B cell (primary cell): ENCODE data around the gene GUF1. TPM values are rescaled to one million over a fixed set of nuclear protein-coding genes. Genes with fewer than 3 reads are reported as not detected.

Source experiments
- ATAC-seq: fragments of 200-7000 bp; cut with Tn5 transposase; one replicate; pipeline ENCODE4 v1.10.0; 2021; ENCODE audit warnings: low read depth, mild to moderate bottlenecking, moderate number of reproducible peaks, moderate library complexity
- CTCF ChIA-PET: fragments of 350-600 bp; sonication (Branson Sonifier 250); formaldehyde crosslinking; loops from one replicate; lab custom pipeline; 2021; ENCODE audit warnings: antibody characterized with exemption, inconsistent platforms; lab: Charles Lee
- POLR2A ChIA-PET: fragments of 350-600 bp; sonication (Branson Sonifier 250); formaldehyde crosslinking; loops from one replicate; lab custom pipeline; 2021; ENCODE audit warnings: antibody characterized with exemption; lab: Charles Lee
- DNase-seq: peaks from one replicate; pipeline ENCODE4 v3.0.0; 2013
- H2AFZ ChIP-seq: 2 replicates; pipeline ENCODE4 v1.6.1; 2012; ENCODE audit warnings: mild to moderate bottlenecking, low read depth, low read length; ENCODE audit not compliant: insufficient read depth, poor library complexity, severe bottlenecking
- H3K27ac ChIP-seq, 2 donors: 1 replicate in 1 of 2; 2 replicates in 1 of 2; pipeline ENCODE4 v1.5.1; 2012 to 2013; ENCODE audit warnings: low read length in 2 of 2, mild to moderate bottlenecking in 2 of 2, moderate library complexity in 1 of 2
- H3K27me3 ChIP-seq, 4 experiments: fragments of 200-600 bp in 1 of 4; sonication (generic) in 1 of 4; replicated peaks in 1 of 4; 1 replicate in 2 of 4; 2 replicates in 2 of 4; pipeline versions ENCODE4 v1.6.1 to v1.7.0; 2013 to 2016; ENCODE audit warnings: low read length in 3 of 4, mild to moderate bottlenecking in 2 of 4, mixed read lengths in 1 of 4, moderate library complexity in 1 of 4; ENCODE audit not compliant: insufficient read depth in 4 of 4, control insufficient read depth in 3 of 4; ENCODE audit errors: control extremely low read depth in 1 of 4
- H3K36me3 ChIP-seq, 2 experiments: replicated peaks in 1 of 2; 1 replicate in 1 of 2; 2 replicates in 1 of 2; pipeline versions ENCODE4 v1.6.1 to v1.7.1; 2013; ENCODE audit warnings: low read length in 1 of 2; ENCODE audit not compliant: insufficient read depth in 2 of 2, control insufficient read depth in 1 of 2; ENCODE audit errors: control extremely low read depth in 1 of 2, extremely low read depth in 1 of 2
- H3K4me1 ChIP-seq, 2 donors: fragments of 200-600 bp in 1 of 2; sonication (generic) in 1 of 2; 1 replicate in 1 of 2; 2 replicates in 1 of 2; pipeline versions ENCODE4 v1.5.1 to v1.6.1; 2013 to 2017; ENCODE audit warnings: low read length in 2 of 2; ENCODE audit not compliant: control insufficient read depth in 2 of 2, insufficient read depth in 2 of 2
- H3K4me2 ChIP-seq: replicated peaks from 2 replicates; pipeline ENCODE3; 2012; ENCODE audit warnings: mild to moderate bottlenecking, low read depth, low read length; ENCODE audit not compliant: poor library complexity, severe bottlenecking
- H3K4me3 ChIP-seq, 5 experiments: fragments of 200-600 bp in 1 of 5; sonication (generic) in 1 of 5; 1 replicate in 3 of 5; 2 replicates in 2 of 5; pipeline versions ENCODE4 v1.5.1 to v1.7.0; 2011 to 2016; ENCODE audit warnings: low read length in 4 of 5, mild to moderate bottlenecking in 4 of 5, low read depth in 2 of 5, control low read depth in 1 of 5, moderate library complexity in 1 of 5; ENCODE audit not compliant: insufficient read depth in 1 of 5; ENCODE audit errors: control extremely low read depth in 1 of 5, extremely low read depth in 1 of 5
- H3K79me2 ChIP-seq: fragments of 200-600 bp; sonication (generic); one replicate; pipeline ENCODE4 v1.6.0; 2016; ENCODE audit warnings: low read length; ENCODE audit not compliant: control insufficient read depth, insufficient read depth
- H3K9ac ChIP-seq: fragments of 200-600 bp; sonication (generic); 2 replicates; pipeline ENCODE4 v1.6.1; 2017; ENCODE audit warnings: mild to moderate bottlenecking, low read length, moderate library complexity
- H3K9me3 ChIP-seq, 3 donors: one replicate each; pipeline versions ENCODE4 v1.6.1 to v1.7.1; 2013; ENCODE audit warnings: low read length in 2 of 3; ENCODE audit not compliant: control insufficient read depth in 2 of 3, insufficient read depth in 1 of 3; ENCODE audit errors: control extremely low read depth in 1 of 3
- H4K20me1 ChIP-seq: 2 replicates; pipeline ENCODE4 v1.6.0; 2012; ENCODE audit warnings: mild to moderate bottlenecking, low read length; ENCODE audit not compliant: insufficient read depth, control insufficient read depth, poor library complexity, severe bottlenecking
- H3K27ac Mint-ChIP-seq: one replicate; pipeline ENCODE4 v1.8.0; 2021; ENCODE audit warnings: mixed read lengths
- H3K27me3 Mint-ChIP-seq: one replicate; pipeline ENCODE4 v1.8.0; 2021; ENCODE audit warnings: mixed read lengths
- H3K4me1 Mint-ChIP-seq: one replicate; pipeline ENCODE4 v1.8.0; 2021; ENCODE audit warnings: mixed read lengths
- H3K4me3 Mint-ChIP-seq: one replicate; pipeline ENCODE4 v1.8.0; 2021; ENCODE audit warnings: mixed read lengths
- H3K9me3 Mint-ChIP-seq: one replicate; pipeline ENCODE4 v1.8.0; 2022; ENCODE audit warnings: mixed read lengths; ENCODE audit not compliant: insufficient read depth
- CTCF ChIP-seq: fragments of 200-600 bp; IDR thresholded peaks from one replicate; pipeline ENCODE4 v1.8.0; 2022; ENCODE audit warnings: antibody characterized with exemption, mild to moderate bottlenecking
- EZH2 ChIP-seq: IDR thresholded peaks from 2 replicates; pipeline ENCODE4 v1.6.1; 2012; ENCODE audit warnings: borderline replicate concordance, low read depth, mild to moderate bottlenecking, moderate library complexity, low read length; ENCODE audit not compliant: insufficient read depth, poor library complexity, severe bottlenecking
- WGBS: methylation state at CpG from one replicate; pipeline ENCODE4 v1.1.5; 2013; ENCODE audit warnings: missing lambda C conversion rate; ENCODE audit not compliant: insufficient coverage; 5-methylcytosine and 5-hydroxymethylcytosine counted together
- intact Hi-C: fragments of 100-400 bp; cut with micrococcal nuclease; formaldehyde crosslinking; loops from one replicate; pipeline ENCODE4 v1.10.0; 2022
- polyA plus RNA-seq: library from polyadenylated mRNA; depleted of rRNA; stranded (reverse); fragments of >200 nt; gene quantifications from 2 replicates; pipeline ENCODE4 v1.2.3, GENCODE V29; 2012
- total RNA-seq, 2 donors: library from RNA; stranded (reverse); fragments of 120-200 nt in 1 of 2; gene quantifications; 1 replicate in 1 of 2; 2 replicates in 1 of 2; pipeline versions ENCODE4 v1.2.3 to v1.2.4, GENCODE V29; 2013 to 2022

Gene GUF1
- total and polyA plus RNA-seq, 2 donors (not counting 1 experiment from before 2014, with no cell fraction given): 9.6 to 24.2 TPM

GRCh38 chr4:44632733-44633132 is 45.5 kb upstream of the GUF1 start:
- no peaks in the 10 kb centered on the region for H3K4me1 ChIP-seq
- Mint-ChIP-seq H3K27me3 (peaks cover 12% of the 10 kb centered on the region), H3K27ac (no peak overlapping the region), H3K4me3 (no peak overlapping the region), H3K4me1 (peaks cover 1% of the 10 kb centered on the region), H3K9me3 (no peaks in the 10 kb centered on the region)
- no peak overlapping the region for H3K4me3 ChIP-seq
- TF ChIP-seq EZH2 (no peak), CTCF (no peak)
- no peak overlapping the region for H3K27ac ChIP-seq
- no peak overlapping the region for H3K9ac ChIP-seq
- intact Hi-C loops: no loop called here
- H3K4me2 ChIP-seq: no peak overlapping the region
- H3K9me3 ChIP-seq: no peaks in the 10 kb centered on the region
- no peaks in the 10 kb centered on the region for H4K20me1 ChIP-seq
- ChIA-PET CTCF (no interaction called here), POLR2A (no interaction called here)
- H3K27me3 ChIP-seq: peaks cover 0 to 3% (median 0%) of the 10 kb centered on the region in 4 experiments
- 90% methylated on average over 6 of the region's 8 CpGs for WGBS
- no peak overlapping the region for H2AFZ ChIP-seq
- no peaks in the 10 kb centered on the region for H3K36me3 ChIP-seq
- H3K79me2 ChIP-seq: no peaks in the 10 kb centered on the region
- ATAC-seq (no peak), DNase-seq (no peak)

- Histone ChIP-seq H3K4me1 (no peaks in the 10 kb centered on the region), H2AFZ (no peak overlapping the region), H3K4me3 (no peak overlapping the region), H3K9me3 (peaks cover 0 to under 1% (median 0%) of the 10 kb centered on the region in 3 donors), H3K4me2 (no peak overlapping the region), H3K9ac (no peak overlapping the region), H3K27ac (no peak overlapping the region), H4K20me1 (no peaks in the 10 kb centered on the region), H3K27me3 (no peaks in the 10 kb centered on the region), H3K36me3 (no peaks in the 10 kb centered on the region), H3K79me2 (no peaks in the 10 kb centered on the region)
- peaks cover 9% of the 10 kb centered on the region for H3K27me3 Mint-ChIP-seq
- intact Hi-C loops: no loop called here
- DNase-seq (no peak), ATAC-seq (no peak)
- no peak for TF ChIP-seq EZH2
- TF ChIP-seq CTCF: no peak
- WGBS: 72% methylated on average over 2 of the region's 4 CpGs
- H3K9me3 Mint-ChIP-seq: peaks cover 4% of the 10 kb centered on the region
- no peak overlapping the region for H3K27ac Mint-ChIP-seq
- H3K4me1 Mint-ChIP-seq: no peaks in the 10 kb centered on the region
- CTCF ChIA-PET: no interaction called here
- POLR2A ChIA-PET: no interaction called here
- H3K4me3 Mint-ChIP-seq: no peak overlapping the region
These were observed 40.1 kb upstream of the GUF1 start for GRCh38 chr4:44638091-44638490.
